ENCODE measurements around the gene NSF.

NSF gene

DNA sequence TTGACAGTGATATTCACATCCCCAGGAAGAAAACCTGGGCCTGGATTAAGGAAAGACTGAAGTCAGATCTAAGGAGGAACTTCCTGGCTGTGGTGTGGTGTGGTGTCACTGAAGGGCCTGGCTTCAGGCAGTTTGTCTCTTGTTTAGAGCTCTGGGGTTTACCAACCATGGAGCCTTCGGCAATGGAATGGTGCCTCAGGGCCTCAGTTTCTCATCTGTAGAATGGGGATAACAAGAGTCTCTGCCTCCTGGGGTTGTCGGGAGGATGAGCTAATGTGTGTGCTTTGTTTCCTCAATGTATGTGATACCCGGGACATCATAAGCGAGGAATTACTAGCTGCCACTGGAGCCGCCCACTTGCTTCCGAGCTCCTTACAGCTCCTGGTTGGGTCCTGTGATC lies 215.3 kb downstream of the NSF start:
- in situ Hi-C loops (cut with HindIII; ENCODE audit: low sequenced_read_pairs): no loop called here
- no peak overlapping the region for H3K4me3 ChIP-seq (ENCODE audit: low read depth, low read length)
- DNase-seq (ENCODE audit: low read depth): no peak
- TF ChIP-seq, protein P1, sequence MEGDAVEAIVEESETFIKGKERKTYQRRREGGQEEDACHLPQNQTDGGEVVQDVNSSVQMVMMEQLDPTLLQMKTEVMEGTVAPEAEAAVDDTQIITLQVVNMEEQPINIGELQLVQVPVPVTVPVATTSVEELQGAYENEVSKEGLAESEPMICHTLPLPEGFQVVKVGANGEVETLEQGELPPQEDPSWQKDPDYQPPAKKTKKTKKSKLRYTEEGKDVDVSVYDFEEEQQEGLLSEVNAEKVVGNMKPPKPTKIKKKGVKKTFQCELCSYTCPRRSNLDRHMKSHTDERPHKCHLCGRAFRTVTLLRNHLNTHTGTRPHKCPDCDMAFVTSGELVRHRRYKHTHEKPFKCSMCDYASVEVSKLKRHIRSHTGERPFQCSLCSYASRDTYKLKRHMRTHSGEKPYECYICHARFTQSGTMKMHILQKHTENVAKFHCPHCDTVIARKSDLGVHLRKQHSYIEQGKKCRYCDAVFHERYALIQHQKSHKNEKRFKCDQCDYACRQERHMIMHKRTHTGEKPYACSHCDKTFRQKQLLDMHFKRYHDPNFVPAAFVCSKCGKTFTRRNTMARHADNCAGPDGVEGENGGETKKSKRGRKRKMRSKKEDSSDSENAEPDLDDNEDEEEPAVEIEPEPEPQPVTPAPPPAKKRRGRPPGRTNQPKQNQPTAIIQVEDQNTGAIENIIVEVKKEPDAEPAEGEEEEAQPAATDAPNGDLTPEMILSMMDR (IDR thresholded peaks at IDR 0.05; ENCODE audit: low read depth, low read length, missing control alignments): no peak

Measured in astrocyte of the cerebellum (primary cell).